GM11168 (cell line): ENCODE results near the gene EVI2B.
"Not testable (repeated sequence)": the region's sequence is repeated elsewhere in the genome, so short reads cannot be mapped to it uniquely, and the experiment has no call there.

ENCODE experiments used
- in situ Hi-C: fragments of 300-500 bp; cut with MboI; formaldehyde crosslinking; loops from one replicate; pipeline ENCODE4 v1.12.0; 2022; ENCODE audit warnings: low sequenced_read_pairs; ENCODE audit not compliant: unreplicated experiment

EVI2B gene

GRCh38 chr17:31273516-31273915 is 40.3 kb downstream of the EVI2B start:
- in situ Hi-C loops = no loop called here

- in situ Hi-C loops = no loop called here
Measured at GRCh38 chr17:31272803-31273202, 41.1 kb downstream of the EVI2B start.

- in situ Hi-C loops = no loop called here
Measured at GRCh38 chr17:31272236-31272635, 41.6 kb downstream of the EVI2B start.

GRCh38 chr17:31269578-31269983 is 44.3 kb downstream of the EVI2B start:
- in situ Hi-C loops = no loop called here

GRCh38 chr17:31269036-31269577 is 44.7 kb downstream of the EVI2B start:
- in situ Hi-C loops = no loop called here

GRCh38 chr17:31266042-31266441 is 47.8 kb downstream of the EVI2B start:
- in situ Hi-C loops = no loop called here

GRCh38 chr17:31262923-31263322 is 50.9 kb downstream of the EVI2B start:
- in situ Hi-C loops = not testable (repeated sequence)

- in situ Hi-C loops = no loop called here
Measured at GRCh38 chr17:31261601-31262000, 52.3 kb downstream of the EVI2B start.

GRCh38 chr17:31260151-31260550 is 53.7 kb downstream of the EVI2B start:
- in situ Hi-C loops = no loop called here

GRCh38 chr17:31256936-31257335 is 56.9 kb downstream of the EVI2B start:
- in situ Hi-C loops = no loop called here

- in situ Hi-C loops = no loop called here
Measured at GRCh38 chr17:31254654-31255053, 59.2 kb downstream of the EVI2B start.
